ENCODE results near the gene DCDC2.
"Not testable (repeated sequence)": the region's sequence is repeated elsewhere in the genome, so short reads cannot be mapped to it uniquely, and the experiment has no call there.

Gene DCDC2

DNA sequence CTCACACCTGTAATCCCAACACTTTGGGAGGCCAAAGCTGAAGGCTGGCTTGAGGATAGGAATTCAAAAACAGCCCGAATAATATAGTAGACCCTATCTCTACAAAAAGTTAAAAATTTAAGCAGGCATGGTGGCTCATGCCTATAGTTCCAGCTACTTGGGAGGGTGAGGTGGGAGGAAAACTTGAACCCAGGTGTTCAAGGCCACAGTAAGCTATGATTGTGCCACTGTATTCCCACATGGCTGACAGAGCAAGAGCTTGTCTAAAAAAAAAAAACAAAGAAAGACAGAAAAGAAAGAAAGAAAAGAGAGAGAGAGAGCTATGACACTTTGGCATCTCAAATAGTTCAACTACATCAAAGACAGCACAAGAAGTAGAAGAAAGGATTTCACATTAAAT lies 33.2 kb downstream of the DCDC2 start:
- H3K4me3 ChIP-seq (ENCODE audit: low read depth, low read length): no peak overlapping the region
- no peak for DNase-seq (ENCODE audit: low read depth)
- TF ChIP-seq, protein P1, sequence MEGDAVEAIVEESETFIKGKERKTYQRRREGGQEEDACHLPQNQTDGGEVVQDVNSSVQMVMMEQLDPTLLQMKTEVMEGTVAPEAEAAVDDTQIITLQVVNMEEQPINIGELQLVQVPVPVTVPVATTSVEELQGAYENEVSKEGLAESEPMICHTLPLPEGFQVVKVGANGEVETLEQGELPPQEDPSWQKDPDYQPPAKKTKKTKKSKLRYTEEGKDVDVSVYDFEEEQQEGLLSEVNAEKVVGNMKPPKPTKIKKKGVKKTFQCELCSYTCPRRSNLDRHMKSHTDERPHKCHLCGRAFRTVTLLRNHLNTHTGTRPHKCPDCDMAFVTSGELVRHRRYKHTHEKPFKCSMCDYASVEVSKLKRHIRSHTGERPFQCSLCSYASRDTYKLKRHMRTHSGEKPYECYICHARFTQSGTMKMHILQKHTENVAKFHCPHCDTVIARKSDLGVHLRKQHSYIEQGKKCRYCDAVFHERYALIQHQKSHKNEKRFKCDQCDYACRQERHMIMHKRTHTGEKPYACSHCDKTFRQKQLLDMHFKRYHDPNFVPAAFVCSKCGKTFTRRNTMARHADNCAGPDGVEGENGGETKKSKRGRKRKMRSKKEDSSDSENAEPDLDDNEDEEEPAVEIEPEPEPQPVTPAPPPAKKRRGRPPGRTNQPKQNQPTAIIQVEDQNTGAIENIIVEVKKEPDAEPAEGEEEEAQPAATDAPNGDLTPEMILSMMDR (IDR thresholded peaks at IDR 0.05; ENCODE audit: control insufficient read depth, extremely low read depth, insufficient read depth): no peak

DNA sequence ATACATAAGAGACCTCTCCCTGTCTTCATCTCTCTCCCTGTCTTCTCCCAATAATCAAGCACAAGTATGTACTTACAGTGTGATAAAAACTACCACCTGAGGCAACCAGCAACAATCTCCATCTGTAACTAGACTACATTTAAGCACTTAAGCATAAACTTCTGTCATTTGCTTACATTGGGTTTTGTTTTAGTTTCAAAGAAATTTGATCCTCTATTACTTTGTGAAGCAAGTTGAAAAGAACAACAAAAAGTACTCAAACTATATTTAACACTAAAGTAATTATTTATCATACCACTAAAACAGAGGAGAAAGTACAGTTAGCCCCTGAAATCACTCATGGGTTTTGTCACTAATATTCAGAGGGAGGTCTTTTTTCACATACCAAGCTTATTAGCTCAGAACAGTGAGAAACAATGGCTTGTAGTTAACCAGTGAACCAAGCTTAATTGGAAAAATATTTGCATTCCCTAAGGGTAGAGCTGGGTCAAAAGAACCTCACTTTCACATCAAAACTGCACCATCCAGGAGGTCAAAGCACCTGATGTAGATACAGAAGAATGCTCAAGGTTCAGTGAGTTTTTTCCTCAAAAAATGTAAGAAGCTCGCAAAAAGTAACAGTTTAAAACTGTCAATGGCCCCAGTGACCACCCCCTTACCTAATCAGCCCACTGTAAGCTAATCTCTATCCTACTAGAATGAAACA lies 34.1 kb downstream of the DCDC2 start:
- no peak for DNase-seq (ENCODE audit: low read depth)
- TF ChIP-seq, protein P1 (IDR thresholded peaks at IDR 0.05; ENCODE audit: control insufficient read depth, extremely low read depth, insufficient read depth): no peak
- no peak overlapping the region for H3K4me3 ChIP-seq (ENCODE audit: low read depth, low read length)

DNA sequence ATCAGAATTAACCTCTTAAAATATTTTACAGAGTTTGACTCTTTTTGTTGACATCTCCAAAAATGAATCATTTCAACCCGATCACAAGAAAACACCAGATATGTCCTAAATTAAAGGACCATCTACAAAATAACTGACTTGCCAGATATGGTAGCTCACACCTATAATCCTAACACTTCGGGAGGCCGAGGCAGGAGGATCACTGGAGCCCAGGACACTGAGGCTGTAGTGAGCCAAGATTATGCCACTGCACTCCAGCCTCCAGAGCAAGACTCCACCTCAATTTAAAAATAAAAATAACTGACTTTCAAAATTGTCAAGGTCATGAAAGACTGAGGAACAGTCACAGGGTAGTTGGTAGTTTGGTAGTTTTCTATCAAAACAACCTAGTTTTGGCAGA lies 34.9 kb downstream of the DCDC2 start:
- TF ChIP-seq, protein P1 (IDR thresholded peaks at IDR 0.05; ENCODE audit: control insufficient read depth, extremely low read depth, insufficient read depth): no peak
- H3K4me3 ChIP-seq (ENCODE audit: low read depth, low read length): no peak overlapping the region
- no peak for DNase-seq (ENCODE audit: low read depth)

DNA sequence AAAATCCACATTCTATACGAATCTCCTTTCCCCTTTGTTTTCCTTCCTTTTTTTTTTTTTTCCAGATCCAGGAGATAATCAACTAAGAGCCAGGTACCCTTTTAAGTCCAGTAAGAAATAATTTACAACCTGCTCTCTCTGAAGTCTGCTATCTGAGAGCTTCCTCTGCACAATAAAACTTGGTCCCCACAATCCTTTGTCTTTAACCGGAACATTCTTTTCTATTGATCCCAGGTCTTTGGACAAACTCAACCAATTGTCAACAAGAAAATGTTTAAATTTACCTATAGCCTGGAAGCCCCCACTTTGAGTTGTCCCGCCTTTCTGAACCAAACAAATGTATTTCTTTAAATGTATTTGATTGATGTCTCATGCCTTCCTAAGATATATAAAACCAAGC lies 35.4 kb downstream of the DCDC2 start:
- DNase-seq (ENCODE audit: low read depth); H3K4me3 ChIP-seq (ENCODE audit: low read depth, low read length): not testable (repeated sequence)

DNA sequence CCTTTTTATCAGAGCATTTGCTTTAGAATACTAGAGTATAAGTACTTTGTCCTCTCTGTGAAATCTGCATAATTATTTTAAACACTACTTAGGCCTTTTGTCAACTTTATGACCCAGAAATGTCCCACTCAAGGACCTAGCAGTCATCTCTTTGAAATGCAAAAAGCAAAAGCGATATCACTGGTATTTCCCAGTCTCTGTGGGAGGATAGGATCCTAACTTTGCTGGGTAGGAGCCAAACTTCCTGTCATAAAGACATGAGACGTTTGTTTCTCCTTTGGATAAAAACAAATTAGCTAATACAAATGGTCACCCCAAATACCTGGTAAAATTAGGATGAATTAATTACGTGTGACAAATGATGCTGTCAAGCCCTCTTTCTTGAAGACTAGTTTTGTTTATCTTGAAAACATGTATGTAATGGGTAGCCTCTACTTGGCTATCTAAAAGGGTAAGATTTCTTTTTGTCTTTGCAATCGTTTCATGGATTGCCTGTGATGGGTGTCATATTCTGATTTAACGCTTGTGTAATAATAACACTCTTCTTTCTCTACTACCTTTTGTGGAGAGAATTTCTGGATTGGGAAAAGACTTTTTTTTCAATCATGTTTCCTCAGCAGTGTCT lies 36.2 kb downstream of the DCDC2 start:
- TF ChIP-seq, protein P1 (IDR thresholded peaks at IDR 0.05; ENCODE audit: control insufficient read depth, extremely low read depth, insufficient read depth): no peak
- DNase-seq (ENCODE audit: low read depth): no peak
- H3K4me3 ChIP-seq (ENCODE audit: low read depth, low read length): no peak overlapping the region

DNA sequence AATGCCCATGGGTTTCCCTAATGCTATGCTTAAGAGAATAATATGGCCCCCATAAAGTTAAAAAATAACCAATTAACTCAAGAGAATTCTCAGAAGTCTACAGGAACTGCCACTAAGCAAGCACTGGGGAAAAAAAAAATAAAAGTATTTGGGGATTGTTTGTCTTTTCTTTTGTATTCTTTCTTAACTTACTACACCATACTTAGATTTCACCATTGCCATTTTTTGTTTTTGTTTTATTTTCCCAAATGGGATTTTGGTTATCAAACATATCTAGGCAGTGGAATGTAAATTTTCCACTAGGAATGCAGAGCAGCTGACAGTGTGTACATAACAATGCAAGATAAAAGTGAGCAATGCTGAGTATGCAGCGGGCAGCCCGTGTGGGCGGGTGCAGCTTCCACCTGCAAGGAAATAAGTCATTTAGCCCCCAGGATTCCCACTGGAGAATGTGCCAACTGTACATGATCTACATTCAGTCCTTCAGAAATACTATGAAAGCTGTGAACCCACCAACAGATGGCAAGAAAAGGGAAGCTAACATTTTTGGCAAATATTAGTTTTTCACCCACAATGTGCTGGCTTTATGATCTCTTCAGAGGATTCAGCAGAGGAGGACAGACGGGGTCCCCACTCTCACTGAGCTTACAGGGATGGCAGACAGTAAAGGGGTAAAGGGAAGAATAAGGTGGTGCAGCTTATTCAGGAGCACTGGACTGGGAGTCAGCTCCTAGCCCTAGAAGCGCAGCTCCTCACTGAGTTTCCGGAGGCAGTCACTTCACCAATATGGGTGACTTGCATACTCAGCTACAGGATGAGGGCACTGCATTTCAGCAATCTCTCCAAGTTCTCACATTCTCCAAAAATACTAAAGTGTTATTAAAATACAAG lies 44.4 kb downstream of the DCDC2 start:
- TF ChIP-seq, protein P1 (IDR thresholded peaks at IDR 0.05; ENCODE audit: control insufficient read depth, extremely low read depth, insufficient read depth): no peak
- no peak for DNase-seq (ENCODE audit: low read depth)
- no peak overlapping the region for H3K4me3 ChIP-seq (ENCODE audit: low read depth, low read length)

DNA sequence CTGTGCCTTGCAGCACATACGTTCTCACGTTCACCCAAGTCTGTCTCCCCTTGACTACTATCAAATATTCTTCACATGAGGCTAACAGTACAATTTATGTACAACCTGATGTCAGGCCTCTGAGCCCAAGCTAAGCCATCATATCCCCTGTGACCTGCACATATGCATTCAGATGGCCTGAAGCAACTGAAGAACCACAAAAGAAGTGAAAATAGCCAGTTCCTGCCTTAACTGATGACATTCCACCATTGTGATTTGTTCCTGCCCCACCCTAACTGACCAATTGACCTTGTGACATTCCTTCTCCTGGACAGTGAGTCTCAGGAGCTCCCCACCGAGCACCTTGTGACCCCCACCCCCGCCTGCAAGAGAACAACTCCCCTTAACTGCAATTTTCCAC lies 46.1 kb downstream of the DCDC2 start:
- not testable (repeated sequence) for DNase-seq (ENCODE audit: low read depth); H3K4me3 ChIP-seq (ENCODE audit: low read depth, low read length)

Measured in LNCaP clone FGC (cell line).